Vagina (tissue), 2 donors: ENCODE results near the gene SLX4IP. TPM values are rescaled to one million over a fixed set of nuclear protein-coding genes. Genes with fewer than 3 reads are reported as not detected.
A peak's percentile ranks its signal among the peaks of the same experiment; 100 is the strongest.

Experiments
- DNase-seq, 2 donors: peaks; one replicate each; pipeline ENCODE4 v3.0.0-alpha.2; 2017; ENCODE audit errors: extremely low spot score in 2 of 2
- H3K27ac ChIP-seq: fragments of 200-600 bp; sonication (generic); one replicate; pipeline ENCODE4 v1.5.1; 2019
- H3K27me3 ChIP-seq: fragments of 200-600 bp; sonication (generic); one replicate; pipeline ENCODE4 v1.5.1; 2019
- H3K36me3 ChIP-seq, 2 donors: fragments of 200-600 bp; sonication (generic); one replicate each; pipeline ENCODE4 v1.5.1; 2017 to 2019
- H3K4me1 ChIP-seq: fragments of 200-600 bp; sonication (generic); one replicate; pipeline ENCODE4 v1.5.1; 2019
- H3K4me3 ChIP-seq, 2 donors: fragments of 200-600 bp; sonication (generic); 1 replicate in 1 of 2; 2 replicates in 1 of 2; pipeline ENCODE4 v1.5.1; 2016 to 2019
- H3K9me3 ChIP-seq: fragments of 200-600 bp; sonication (generic); one replicate; pipeline ENCODE4 v1.5.1; 2019
- POLR2A ChIP-seq, 2 donors: fragments of 450-650 bp; IDR thresholded peaks; one replicate each; pipeline ENCODE4 v1.6.1; 2017; ENCODE audit warnings: antibody characterized with exemption in 2 of 2, mild to moderate bottlenecking in 2 of 2, moderate library complexity in 2 of 2
- POLR2AphosphoS5 ChIP-seq, 2 donors: sonication (generic); formaldehyde crosslinking; IDR thresholded peaks; one replicate each; pipeline ENCODE4 v1.9.0; 2017; ENCODE audit warnings: antibody characterized with exemption in 2 of 2, mild to moderate bottlenecking in 2 of 2, low read depth in 1 of 2; ENCODE audit not compliant: insufficient read depth in 1 of 2
- intact Hi-C: fragments of 100-400 bp; cut with DNase I; formaldehyde crosslinking; loops from one replicate; pipeline ENCODE4 v1.15.1; 2023
- total RNA-seq: library from RNA; depleted of rRNA; stranded (reverse); fragments of >200 nt; gene quantifications from one replicate; pipeline ENCODE4 v1.2.3, GENCODE V29; 2016
- TF ChIP-seq, protein P1 (sequence below), 3 experiments: fragments of 450-650 bp in 2 of 3; fragments of 200-600 bp in 1 of 3; sonication (generic) in 1 of 3; IDR thresholded peaks; one replicate each; pipeline ENCODE4 v1.5.1; 2017 to 2019; ENCODE audit warnings: antibody characterized with exemption in 3 of 3, mild to moderate bottlenecking in 2 of 3, moderate library complexity in 2 of 3

The SLX4IP gene
- total RNA-seq, 1 donor from 2014 or later, result 4.9 TPM

- Histone ChIP-seq H3K4me3 (no peak overlapping the region), H3K27me3 (no peaks in the 10 kb centered on the region), H3K36me3 (peaks cover 0 to 67% of the 10 kb centered on the region in 2 donors), H3K27ac (peak overlapping the region; percentile 68), H3K4me1 (peaks cover 59% of the 10 kb centered on the region), H3K9me3 (no peaks in the 10 kb centered on the region)
- DNase-seq, result no peak
- intact Hi-C loops, result no loop called here
- TF ChIP-seq POLR2A (IDR thresholded peaks at IDR 0.05), result no peak
- TF ChIP-seq, protein P1, sequence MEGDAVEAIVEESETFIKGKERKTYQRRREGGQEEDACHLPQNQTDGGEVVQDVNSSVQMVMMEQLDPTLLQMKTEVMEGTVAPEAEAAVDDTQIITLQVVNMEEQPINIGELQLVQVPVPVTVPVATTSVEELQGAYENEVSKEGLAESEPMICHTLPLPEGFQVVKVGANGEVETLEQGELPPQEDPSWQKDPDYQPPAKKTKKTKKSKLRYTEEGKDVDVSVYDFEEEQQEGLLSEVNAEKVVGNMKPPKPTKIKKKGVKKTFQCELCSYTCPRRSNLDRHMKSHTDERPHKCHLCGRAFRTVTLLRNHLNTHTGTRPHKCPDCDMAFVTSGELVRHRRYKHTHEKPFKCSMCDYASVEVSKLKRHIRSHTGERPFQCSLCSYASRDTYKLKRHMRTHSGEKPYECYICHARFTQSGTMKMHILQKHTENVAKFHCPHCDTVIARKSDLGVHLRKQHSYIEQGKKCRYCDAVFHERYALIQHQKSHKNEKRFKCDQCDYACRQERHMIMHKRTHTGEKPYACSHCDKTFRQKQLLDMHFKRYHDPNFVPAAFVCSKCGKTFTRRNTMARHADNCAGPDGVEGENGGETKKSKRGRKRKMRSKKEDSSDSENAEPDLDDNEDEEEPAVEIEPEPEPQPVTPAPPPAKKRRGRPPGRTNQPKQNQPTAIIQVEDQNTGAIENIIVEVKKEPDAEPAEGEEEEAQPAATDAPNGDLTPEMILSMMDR (IDR thresholded peaks at IDR 0.05), result no peak
- no peak for TF ChIP-seq POLR2AphosphoS5 (IDR thresholded peaks at IDR 0.05; ENCODE audit: insufficient read depth in 1 of 2, low read depth in 1 of 2)
Measured at GRCh38 chr20:10639077-10639736, 204.1 kb downstream of the SLX4IP start.

DNA sequence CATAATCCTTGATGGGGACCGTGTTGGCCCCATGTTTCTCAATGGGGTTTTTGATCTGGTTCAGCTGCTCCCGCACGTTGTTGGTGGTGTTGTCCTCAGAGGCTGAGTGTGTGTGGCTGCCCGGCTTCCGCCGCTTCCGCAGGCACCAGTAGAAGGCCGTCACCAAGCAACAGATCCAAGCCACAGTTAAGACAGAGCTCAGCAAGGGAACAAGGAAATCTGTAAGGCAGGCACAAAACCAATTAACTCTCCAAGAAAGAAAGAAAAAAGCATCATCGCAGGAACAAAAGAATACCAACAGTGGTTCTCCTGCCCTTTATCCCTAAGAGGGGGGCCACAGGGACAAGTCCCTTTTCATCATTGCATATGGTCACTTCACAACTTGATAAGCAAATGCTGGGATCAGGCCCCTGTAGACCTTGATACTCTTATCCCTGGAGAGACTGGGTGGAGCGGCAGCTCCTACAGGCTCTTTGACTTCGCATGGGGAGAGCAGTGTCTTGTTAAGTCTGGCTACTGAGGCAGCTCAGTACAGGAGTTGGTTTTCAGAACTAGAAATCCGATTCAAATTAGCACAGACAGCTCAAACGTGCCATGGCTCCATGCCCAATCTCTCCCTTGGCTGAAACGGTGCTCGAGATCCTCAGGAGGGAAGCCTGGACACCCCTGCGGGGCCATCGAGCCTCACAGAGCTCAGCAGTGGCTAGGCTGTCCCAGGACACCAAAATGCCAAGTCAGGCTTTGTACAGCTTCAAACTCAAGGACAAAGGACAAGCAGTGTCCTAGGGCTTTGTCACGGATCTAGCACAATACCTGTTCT lies 204.8 kb downstream of the SLX4IP start:
- H3K9me3 ChIP-seq, result no peaks in the 10 kb centered on the region
- peak overlapping the region; percentile 68 for H3K27ac ChIP-seq
- no peaks in the 10 kb centered on the region for H3K27me3 ChIP-seq
- H3K36me3 ChIP-seq, result peaks cover 0 to 74% of the 10 kb centered on the region in 2 donors
- H3K4me1 ChIP-seq, result peaks cover 52% of the 10 kb centered on the region
- intact Hi-C loops, result no loop called here
- no peak overlapping the region for H3K4me3 ChIP-seq
- TF ChIP-seq POLR2A (IDR thresholded peaks at IDR 0.05) (no peak), POLR2AphosphoS5 (IDR thresholded peaks at IDR 0.05; ENCODE audit: insufficient read depth in 1 of 2, low read depth in 1 of 2) (no peak)
- TF ChIP-seq, protein P1 (IDR thresholded peaks at IDR 0.05), result no peak
- DNase-seq, result no peak

GRCh38 chr20:10640897-10641296 lies 205.8 kb downstream of the SLX4IP start:
- TF ChIP-seq, protein P1 (IDR thresholded peaks at IDR 0.05), result no peak
- TF ChIP-seq POLR2A (IDR thresholded peaks at IDR 0.05), result no peak
- intact Hi-C loops, result no loop called here
- Histone ChIP-seq H3K36me3 (peaks cover 0 to 84% of the 10 kb centered on the region in 2 donors), H3K9me3 (no peaks in the 10 kb centered on the region), H3K4me1 (peaks cover 42% of the 10 kb centered on the region), H3K27ac (no peak overlapping the region), H3K27me3 (no peaks in the 10 kb centered on the region), H3K4me3 (no peak overlapping the region)
- no peak for DNase-seq

- Histone ChIP-seq H3K27ac (no peak overlapping the region), H3K27me3 (no peaks in the 10 kb centered on the region), H3K4me3 (no peak overlapping the region), H3K36me3 (peaks cover 0 to 89% of the 10 kb centered on the region in 2 donors), H3K9me3 (no peaks in the 10 kb centered on the region), H3K4me1 (peaks cover 36% of the 10 kb centered on the region)
- TF ChIP-seq, protein P1 (IDR thresholded peaks at IDR 0.05), result no peak
- TF ChIP-seq POLR2AphosphoS5 (IDR thresholded peaks at IDR 0.05; ENCODE audit: insufficient read depth in 1 of 2, low read depth in 1 of 2) (peak in 1 of 2 donors; percentile 11), POLR2A (IDR thresholded peaks at IDR 0.05) (no peak)
- no peak for DNase-seq
- intact Hi-C loops, result no loop called here
Measured at GRCh38 chr20:10641467-10641866, 206.4 kb downstream of the SLX4IP start.

DNA sequence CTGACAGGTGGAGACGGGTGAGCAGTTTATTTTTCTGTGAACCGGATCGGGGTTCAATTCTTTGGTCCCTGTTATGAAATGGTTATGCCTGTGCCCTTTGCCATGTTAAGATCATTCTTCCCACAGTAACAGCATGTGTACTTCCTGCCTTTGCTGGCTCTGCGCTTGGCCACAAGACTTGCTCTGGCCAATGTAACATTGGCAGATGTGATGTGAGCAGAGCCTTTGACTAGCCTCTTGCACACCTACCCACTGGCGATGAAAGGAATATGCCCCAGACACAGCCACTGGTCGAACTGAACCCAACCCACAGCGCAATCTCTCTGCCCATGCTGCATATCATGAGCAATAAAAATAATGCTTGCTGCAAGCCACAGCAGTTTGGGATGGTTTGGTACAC lies 206.8 kb downstream of the SLX4IP start:
- Histone ChIP-seq H3K9me3 (no peaks in the 10 kb centered on the region), H3K4me3 (no peak overlapping the region), H3K27ac (no peak overlapping the region), H3K4me1 (peaks cover 32% of the 10 kb centered on the region), H3K36me3 (peaks cover 0 to 94% of the 10 kb centered on the region in 2 donors), H3K27me3 (no peaks in the 10 kb centered on the region)
- intact Hi-C loops, result no loop called here
- TF ChIP-seq POLR2AphosphoS5 (IDR thresholded peaks at IDR 0.05; ENCODE audit: insufficient read depth in 1 of 2, low read depth in 1 of 2), result no peak
- TF ChIP-seq, protein P1 (IDR thresholded peaks at IDR 0.05), result no peak
- no peak for TF ChIP-seq POLR2A (IDR thresholded peaks at IDR 0.05)
- no peak for DNase-seq
